D721Med (cell line): ENCODE data around the gene KIAA2012.

Experiments used
- DNase-seq: peaks from one replicate; pipeline ENCODE4 v3.0.0; 2011; ENCODE audit warnings: low spot score; ENCODE audit not compliant: insufficient read length
- FAIRE-seq: peaks from 2 replicates; lab custom pipeline; 2011; peaks lifted over from hg19 to GRCh38; lab: Jason Lieb, UNC
- TF ChIP-seq, protein P1 (sequence below): IDR thresholded peaks from 2 replicates; pipeline ENCODE4 v1.5.1; 2012; ENCODE audit warnings: mild to moderate bottlenecking, control low read depth; ENCODE audit not compliant: insufficient read depth; ENCODE audit errors: missing control alignments

Gene KIAA2012

DNA sequence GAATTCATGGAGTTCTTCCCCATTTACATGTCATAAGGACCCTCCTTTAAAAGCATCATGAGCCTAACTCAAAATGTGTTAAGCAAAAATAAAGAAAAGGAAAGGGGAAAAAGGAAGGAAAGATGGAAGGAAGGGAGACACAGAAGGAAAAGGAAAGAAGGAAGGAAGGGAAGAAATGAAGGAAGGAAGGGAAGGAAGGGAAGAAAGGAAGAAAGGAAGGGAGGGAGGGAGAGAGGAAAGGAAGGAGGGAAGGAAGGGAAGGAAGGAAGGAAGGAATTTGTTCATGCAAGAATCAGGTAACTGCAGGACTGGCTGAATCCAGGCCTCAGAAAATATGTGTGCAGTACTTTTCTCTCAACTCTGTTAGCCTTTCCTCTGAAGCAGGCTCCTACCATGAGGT is 32.0 kb downstream of the KIAA2012 start:
- TF ChIP-seq, protein P1, sequence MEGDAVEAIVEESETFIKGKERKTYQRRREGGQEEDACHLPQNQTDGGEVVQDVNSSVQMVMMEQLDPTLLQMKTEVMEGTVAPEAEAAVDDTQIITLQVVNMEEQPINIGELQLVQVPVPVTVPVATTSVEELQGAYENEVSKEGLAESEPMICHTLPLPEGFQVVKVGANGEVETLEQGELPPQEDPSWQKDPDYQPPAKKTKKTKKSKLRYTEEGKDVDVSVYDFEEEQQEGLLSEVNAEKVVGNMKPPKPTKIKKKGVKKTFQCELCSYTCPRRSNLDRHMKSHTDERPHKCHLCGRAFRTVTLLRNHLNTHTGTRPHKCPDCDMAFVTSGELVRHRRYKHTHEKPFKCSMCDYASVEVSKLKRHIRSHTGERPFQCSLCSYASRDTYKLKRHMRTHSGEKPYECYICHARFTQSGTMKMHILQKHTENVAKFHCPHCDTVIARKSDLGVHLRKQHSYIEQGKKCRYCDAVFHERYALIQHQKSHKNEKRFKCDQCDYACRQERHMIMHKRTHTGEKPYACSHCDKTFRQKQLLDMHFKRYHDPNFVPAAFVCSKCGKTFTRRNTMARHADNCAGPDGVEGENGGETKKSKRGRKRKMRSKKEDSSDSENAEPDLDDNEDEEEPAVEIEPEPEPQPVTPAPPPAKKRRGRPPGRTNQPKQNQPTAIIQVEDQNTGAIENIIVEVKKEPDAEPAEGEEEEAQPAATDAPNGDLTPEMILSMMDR: no peak
- no peak for DNase-seq
- peak; percentile 48 for FAIRE-seq

DNA sequence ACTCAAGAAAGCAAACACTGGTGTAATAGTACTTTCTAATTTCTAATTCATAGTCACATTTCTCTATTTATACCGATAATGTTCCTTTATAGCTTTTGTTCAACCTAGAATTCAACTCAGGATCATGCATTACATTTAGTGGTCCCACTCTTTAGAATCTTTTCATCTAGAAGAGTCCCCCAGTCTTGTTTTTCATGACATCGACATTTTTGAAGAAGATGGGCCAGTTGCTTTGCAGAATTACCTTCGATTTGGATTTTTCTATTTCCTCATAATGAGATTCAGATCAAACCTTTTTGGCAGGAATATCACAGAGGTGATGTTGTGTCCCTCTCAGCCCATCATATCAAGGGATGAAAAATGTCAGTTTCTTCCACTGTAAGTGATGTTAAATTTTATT is 35.3 kb downstream of the KIAA2012 start:
- FAIRE-seq: no peak
- DNase-seq: no peak

DNA sequence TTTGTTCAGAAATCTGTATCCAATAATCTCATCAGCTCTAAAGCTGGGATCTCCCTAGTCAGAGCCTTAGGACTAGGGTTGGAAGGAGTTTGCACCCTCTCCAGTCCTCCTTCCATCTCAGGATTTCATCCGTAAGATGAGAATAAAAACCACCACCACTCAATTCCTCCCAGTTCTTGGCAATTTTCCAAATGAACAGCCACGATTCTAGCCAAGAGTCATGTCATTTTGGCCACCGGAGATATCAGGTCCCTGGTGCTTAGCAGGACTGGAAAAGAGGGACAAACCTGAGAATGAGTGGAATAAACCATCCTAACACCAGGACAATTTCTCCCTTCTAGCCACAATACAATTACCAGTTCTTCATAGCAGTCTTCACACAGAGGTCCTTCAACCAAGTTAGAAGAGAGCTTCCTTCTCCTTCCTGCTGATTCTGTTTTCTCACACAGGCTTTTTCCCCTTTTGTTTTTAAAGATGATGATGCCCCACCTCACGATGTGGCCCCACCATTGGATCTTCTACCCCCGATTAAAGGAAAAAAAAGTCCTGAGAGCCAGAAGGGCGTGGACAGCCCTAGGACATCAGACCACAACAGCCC is 36.2 kb downstream of the KIAA2012 start:
- DNase-seq: no peak
- no peak for FAIRE-seq
- TF ChIP-seq, protein P1: no peak

More for the DNA sequence above, 35.3 kb downstream of the KIAA2012 start:
- TF ChIP-seq, protein P1: no peak

DNA sequence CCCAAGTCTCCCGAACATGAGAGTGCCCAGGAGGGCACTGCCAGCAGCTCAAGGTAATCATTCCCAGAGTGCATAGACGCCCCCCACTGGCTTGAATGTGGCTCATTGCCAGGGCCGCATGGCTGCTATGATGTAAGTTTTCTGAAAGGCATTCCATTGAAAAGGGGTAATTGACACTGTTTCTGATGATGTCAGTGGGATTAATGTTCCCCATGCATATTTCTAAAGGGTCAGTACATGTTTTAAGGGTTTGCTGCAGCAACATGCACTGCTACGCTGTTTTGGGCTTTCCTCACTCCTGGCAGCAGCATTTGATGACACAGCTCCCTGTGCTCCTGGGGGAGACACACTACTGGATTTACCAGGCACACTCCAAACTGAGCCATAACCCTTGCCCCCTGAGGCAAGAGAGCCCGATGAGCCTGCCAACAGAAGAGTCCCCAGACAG is 36.7 kb downstream of the KIAA2012 start:
- TF ChIP-seq, protein P1: no peak
- FAIRE-seq: no peak
- no peak for DNase-seq

DNA sequence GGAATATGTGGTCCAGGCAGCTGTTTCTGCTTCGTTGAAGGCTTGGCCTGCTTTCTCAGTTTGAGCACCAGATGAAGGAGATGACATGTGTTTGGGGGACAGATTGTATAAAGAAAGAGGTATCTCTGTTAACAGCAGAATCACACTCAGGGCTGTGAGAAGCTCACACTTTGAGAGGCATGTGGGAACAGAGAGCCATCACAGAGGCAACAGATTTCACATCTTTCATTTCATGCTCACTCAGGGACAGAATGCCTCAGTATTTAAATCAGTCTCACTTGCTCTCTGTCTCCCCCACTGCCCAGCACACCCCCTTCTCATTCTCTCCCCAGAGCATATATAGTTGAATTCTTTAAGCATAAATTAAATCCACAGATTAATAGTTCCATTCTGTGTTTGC is 37.4 kb downstream of the KIAA2012 start:
- TF ChIP-seq, protein P1: no peak
- FAIRE-seq (no peak), DNase-seq (no peak)

DNA sequence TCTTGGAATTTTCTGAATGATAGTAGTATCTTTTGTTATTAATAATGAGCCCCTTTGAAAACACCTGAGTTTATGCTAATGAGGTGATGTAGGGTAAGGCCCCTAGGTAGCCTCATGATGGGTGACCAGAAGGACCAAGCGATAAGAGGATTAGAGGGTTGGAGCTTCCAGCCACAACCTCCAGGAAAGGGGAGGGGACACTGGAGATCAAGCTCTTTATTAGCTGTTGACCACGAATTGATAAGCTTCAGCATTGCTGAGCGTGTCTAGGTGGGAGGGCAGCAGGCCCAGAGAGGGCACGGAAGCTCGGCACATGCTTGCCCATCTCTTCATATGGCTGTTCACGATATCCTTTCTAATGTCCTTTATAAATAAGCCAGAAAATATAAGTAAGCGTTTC is 39.0 kb downstream of the KIAA2012 start:
- DNase-seq: peak; percentile 51
- FAIRE-seq: no peak
- TF ChIP-seq, protein P1: no peak

DNA sequence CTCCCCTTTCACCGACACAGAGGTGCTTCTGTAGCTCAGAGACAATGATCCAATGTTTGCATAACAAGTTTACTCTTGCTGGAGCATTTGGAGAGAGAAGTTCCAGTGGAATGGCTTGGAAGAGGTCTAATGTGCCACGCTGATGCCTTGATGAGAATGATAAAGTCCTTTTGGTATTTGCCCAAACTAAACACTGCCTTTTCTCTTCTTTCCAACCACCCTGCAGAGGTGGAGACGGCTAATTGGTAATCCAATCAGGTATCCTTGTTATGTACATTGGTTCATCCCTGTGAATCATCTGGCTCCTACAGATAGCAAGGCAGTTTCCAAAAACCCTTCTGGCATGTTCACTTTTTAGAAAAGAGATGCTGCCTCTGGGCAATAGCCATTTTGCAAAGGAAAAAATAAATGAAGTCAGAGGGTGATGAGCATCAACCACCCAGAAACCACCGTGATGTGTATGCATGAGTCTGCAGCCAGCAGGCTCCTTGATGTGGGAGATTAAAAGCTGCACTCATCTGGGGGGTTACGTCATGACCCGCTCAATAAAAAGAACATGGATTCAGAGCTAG is 40.6 kb downstream of the KIAA2012 start:
- no peak for FAIRE-seq
- TF ChIP-seq, protein P1: no peak
- DNase-seq: no peak
